ENCODE data around the gene ARHGEF17.

DNA sequence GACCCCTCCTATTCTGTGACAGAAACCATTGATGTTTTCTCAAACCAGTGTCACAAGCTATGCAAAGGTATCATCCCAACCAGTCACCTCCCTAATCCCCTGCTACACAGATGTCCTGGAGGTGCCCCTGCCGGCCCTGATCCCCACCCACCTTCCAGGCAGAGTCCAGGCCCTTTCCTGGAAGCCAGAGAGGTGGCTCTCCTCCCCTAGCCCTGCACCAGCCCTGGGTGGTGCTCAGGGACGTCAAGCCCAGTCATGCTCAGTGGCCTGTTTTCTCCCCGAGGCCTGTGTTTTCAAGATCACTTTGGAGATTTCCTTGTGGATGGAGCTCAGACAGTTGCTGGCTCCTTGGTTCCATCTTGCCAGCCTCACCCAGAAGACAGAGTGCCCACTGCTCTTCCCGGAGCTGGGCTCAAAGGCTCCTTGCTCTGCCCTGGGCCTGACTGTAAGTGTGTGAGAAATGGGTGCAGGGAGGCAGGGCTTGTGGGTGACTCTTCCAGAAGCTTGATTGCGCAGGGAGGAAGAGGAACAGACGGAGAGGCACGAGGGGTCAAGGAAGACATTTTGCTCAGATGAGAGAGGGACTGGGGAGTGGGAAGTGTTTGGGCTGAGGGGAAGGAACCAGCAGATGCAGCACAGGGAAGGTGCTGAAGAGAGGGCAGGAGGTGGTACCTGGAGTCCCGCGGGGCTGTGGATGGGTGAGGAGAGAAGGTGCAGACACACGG lies 24.6 kb upstream of the ARHGEF17 start:
- no peak for TF ChIP-seq POLR2A (IDR thresholded peaks at IDR 0.05)
- TF ChIP-seq, protein P1, sequence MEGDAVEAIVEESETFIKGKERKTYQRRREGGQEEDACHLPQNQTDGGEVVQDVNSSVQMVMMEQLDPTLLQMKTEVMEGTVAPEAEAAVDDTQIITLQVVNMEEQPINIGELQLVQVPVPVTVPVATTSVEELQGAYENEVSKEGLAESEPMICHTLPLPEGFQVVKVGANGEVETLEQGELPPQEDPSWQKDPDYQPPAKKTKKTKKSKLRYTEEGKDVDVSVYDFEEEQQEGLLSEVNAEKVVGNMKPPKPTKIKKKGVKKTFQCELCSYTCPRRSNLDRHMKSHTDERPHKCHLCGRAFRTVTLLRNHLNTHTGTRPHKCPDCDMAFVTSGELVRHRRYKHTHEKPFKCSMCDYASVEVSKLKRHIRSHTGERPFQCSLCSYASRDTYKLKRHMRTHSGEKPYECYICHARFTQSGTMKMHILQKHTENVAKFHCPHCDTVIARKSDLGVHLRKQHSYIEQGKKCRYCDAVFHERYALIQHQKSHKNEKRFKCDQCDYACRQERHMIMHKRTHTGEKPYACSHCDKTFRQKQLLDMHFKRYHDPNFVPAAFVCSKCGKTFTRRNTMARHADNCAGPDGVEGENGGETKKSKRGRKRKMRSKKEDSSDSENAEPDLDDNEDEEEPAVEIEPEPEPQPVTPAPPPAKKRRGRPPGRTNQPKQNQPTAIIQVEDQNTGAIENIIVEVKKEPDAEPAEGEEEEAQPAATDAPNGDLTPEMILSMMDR (IDR thresholded peaks at IDR 0.05), result no peak

All from right lobe of liver (tissue), 4 donors.